NCI-H748 (cell line): ENCODE measurements around the gene STAG1.
"Not testable (repeated sequence)": the region's sequence is repeated elsewhere in the genome, so short reads cannot be mapped to it uniquely, and the experiment has no call there.

Source experiments
- DNase-seq: peaks from one replicate; lab custom pipeline; 2025; ENCODE audit not compliant: unreplicated experiment; lab: John Stamatoyannopoulos, UW

The STAG1 gene

GRCh38 chr3:136651581-136651980 is 100.6 kb downstream of the STAG1 start:
- DNase-seq, result no peak

DNA sequence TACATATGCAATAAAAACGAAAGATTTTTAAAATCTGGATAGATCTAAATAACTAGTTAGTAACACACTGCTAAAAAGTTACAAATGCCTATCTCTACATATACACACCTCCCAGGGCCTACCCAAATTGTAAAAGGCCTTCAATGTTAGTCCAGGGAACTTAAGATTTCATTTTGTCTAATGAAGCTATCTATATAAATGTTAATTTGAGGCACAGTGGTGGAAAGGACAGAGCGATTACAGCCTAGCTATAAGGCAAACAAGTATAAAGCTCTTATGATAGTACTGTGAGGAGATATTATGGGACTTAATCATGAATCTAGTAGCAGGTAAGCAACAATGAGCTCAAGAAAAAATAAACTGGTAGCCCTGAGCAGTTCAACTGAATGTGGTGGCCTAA is 101.7 kb downstream of the STAG1 start:
- no peak for DNase-seq

GRCh38 chr3:136645915-136646314 is 106.3 kb downstream of the STAG1 start:
- DNase-seq, result no peak

GRCh38 chr3:136644212-136644611 is 108.0 kb downstream of the STAG1 start:
- no peak for DNase-seq

- DNase-seq, result not testable (repeated sequence)
These were observed 108.8 kb downstream of the STAG1 start for GRCh38 chr3:136643380-136643779.

DNA sequence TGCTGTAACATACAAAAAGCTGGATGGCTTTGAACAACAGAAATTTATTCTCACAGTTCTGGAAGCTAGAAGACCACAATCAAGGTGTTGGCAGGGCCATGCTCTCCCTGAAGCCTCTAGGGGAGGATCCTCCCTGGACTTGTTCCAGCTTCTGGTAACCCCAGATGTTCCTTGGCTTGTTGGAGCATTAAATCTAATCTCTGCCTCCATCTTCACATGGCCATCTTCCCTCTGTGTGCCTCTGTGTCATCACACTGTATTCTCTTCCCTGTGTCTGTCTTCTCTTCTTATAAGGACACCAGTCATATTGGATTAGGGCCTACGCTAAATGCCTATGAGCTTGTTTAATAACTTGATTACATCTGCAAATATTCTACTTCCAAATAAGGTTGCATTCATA is 109.5 kb downstream of the STAG1 start:
- DNase-seq, result no peak

GRCh38 chr3:136639069-136639468 is 113.1 kb downstream of the STAG1 start:
- no peak for DNase-seq

- no peak for DNase-seq
These were observed 115.0 kb downstream of the STAG1 start for GRCh38 chr3:136637176-136637575.

DNA sequence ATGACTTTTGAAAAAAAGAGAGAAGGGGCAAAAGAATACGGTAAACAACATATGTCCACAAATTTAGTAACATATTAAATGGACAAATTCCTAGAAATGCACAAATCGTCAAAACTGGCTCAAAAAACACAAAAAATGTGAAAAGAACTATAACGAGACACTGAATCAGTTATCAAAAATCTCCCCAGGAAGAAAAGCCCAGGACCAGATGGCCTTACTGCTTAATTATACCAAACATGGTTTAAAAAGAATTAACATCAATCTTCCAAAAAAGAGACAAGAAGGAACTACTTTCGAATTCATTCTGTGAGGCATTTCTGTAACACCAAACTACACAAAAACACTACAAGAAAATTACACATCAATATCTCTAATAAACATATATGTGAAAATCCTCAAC is 117.4 kb downstream of the STAG1 start:
- no peak for DNase-seq

GRCh38 chr3:136632625-136633081 is 119.5 kb downstream of the STAG1 start:
- DNase-seq, result peak; percentile 9

DNA sequence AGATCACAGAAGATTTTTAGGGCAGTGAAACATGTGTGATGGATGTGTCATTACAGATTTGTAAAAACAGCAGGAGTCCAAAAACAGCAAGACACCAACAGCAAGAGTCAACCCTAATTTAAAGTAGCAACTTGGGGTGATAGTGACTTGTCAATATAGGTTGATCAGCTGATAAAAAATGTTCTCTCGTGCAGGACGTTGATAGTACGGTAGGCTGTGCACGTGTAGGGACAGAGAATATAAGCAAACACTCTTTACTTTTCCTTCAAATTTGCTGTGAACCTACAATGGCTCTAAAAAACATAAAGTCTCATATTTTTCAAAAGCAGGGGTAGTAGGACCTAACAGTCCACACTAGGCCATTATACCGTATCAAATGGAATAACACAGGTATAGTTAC is 120.8 kb downstream of the STAG1 start:
- no peak for DNase-seq

DNA sequence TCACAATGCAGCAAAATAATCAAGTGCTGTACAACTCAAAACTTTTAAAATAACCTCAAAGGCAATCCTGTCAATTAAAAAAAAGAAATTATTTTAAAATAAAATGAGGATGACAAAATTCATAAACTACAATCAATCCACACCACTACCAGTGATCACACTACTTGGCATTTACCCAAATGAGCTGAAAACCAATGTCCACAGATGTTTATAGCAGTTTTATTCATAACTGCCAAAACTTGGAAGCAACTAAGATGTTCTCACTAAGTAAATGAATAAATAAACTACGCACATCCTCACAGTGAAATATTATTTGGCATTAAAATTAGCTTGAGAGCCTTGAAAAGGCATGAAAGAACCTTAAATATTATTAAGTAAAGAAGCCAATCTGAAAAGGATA is 121.3 kb downstream of the STAG1 start:
- DNase-seq, result no peak

DNA sequence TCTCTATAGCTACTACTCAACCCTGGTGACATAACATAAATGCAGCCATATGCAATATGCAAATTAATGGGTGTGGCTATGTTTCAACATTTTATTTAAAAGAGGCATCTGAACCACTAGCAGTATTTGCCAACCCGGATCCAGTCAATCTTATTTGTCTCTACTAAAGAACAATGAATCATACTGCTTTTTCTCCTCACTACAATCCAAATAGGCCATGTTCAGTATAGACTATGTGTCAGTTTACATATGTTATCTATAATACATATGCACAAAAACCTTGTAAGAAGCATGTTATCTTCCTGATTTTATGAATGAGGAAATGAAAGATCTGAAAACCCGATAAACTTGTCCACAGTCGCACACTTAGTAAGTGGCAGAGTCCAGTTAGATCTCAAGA is 125.7 kb downstream of the STAG1 start:
- no peak for DNase-seq

- no peak for DNase-seq
These were observed 127.0 kb downstream of the STAG1 start for GRCh38 chr3:136624894-136625815.

DNA sequence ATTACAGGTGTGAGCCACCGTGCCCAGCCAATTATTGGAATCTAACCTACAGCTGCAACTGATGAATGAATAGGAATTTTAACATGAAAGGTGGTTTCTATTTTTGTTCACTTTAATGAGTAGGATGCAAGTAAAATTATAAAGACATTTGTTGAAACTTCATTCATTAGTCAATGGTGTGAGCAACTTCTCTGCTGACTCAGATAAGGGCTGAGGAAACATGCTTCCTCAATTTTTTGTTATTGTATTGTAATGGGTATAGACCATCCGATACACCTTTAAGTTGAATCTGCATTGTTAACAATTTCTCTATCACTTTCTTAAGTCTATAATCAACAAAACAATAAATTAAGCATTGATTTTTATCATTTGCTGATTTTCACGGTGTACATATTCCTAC is 127.8 kb downstream of the STAG1 start:
- no peak for DNase-seq

GRCh38 chr3:136621628-136622027 is 130.6 kb downstream of the STAG1 start:
- DNase-seq, result no peak

- no peak for DNase-seq
These were observed 131.7 kb downstream of the STAG1 start for GRCh38 chr3:136620436-136620835.

GRCh38 chr3:136617969-136618525 is 134.1 kb downstream of the STAG1 start:
- not testable (repeated sequence) for DNase-seq

DNA sequence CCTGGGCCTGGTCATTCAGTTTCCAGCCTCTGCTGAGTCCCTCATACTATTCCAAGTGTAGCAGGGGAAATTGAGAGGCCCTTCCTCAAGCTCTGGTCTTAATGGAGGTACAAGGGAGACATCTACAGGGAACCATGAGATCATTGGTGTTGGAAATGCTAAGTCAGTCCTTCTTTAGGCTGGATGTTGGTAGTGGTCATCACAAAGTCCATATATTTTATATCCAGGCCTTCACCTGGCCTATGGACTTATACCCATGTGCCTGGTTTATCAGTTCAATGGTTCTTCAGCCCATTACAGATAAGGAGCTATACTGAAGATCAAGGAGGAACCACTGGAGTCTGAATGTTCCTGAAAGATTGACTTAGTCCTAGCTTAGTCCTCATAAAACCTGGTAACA is 135.0 kb downstream of the STAG1 start:
- no peak for DNase-seq

DNA sequence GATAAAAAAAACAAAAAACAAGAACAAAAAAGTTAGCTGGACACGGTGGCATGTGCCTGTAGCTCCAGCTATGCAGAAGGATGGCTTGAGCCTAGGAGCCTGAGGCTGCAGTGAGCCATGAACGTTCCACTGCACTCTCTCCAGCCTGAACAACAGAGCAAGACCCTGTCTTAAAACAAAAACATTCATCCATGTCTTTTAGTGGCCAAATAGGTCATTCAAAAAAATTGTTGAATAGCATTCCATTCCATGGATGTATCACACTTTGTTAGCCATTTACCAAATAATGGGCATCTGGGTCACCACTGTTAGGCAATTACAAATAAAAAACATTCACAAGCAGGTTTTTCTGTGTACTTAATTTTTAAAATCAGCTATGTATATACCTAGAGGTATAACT is 139.7 kb downstream of the STAG1 start:
- no peak for DNase-seq

- DNase-seq, result no peak
These were observed 145.2 kb downstream of the STAG1 start for GRCh38 chr3:136606990-136607389.

- DNase-seq, result not testable (repeated sequence)
These were observed 146.0 kb downstream of the STAG1 start for GRCh38 chr3:136606216-136606615.
